22Rv1 (cell line): ENCODE measurements around the gene ATRNL1.

ENCODE experiments used
- ZFX ChIP-seq: fragments of 450-650 bp; IDR thresholded peaks from 2 replicates; pipeline ENCODE4 v1.6.1; 2017; ENCODE audit warnings: antibody characterized with exemption, borderline replicate concordance
- TF ChIP-seq, protein P1 (sequence below): fragments of 450-650 bp; IDR thresholded peaks from 2 replicates; pipeline ENCODE4 v1.5.1; 2017; ENCODE audit warnings: mild to moderate bottlenecking

DNA sequence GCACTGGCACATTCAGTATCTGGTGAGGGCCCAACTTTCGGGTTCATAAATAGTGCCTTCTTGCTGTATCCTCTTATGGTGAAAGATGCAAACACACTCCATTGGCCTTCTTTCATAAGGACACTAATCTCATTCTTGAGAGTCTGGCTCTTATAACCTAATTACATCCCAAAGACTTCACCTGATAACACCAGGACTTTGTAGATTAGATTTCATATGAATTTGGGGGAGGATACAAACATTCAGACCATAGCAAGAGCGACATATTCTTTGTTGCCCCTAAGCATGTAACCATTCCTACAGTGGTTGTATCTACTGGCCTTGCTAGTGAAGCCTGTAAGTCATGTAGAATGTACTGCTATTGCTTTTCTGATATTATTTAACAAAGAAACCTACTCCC, 654.6 kb downstream of the ATRNL1 start:
- TF ChIP-seq, protein P1, sequence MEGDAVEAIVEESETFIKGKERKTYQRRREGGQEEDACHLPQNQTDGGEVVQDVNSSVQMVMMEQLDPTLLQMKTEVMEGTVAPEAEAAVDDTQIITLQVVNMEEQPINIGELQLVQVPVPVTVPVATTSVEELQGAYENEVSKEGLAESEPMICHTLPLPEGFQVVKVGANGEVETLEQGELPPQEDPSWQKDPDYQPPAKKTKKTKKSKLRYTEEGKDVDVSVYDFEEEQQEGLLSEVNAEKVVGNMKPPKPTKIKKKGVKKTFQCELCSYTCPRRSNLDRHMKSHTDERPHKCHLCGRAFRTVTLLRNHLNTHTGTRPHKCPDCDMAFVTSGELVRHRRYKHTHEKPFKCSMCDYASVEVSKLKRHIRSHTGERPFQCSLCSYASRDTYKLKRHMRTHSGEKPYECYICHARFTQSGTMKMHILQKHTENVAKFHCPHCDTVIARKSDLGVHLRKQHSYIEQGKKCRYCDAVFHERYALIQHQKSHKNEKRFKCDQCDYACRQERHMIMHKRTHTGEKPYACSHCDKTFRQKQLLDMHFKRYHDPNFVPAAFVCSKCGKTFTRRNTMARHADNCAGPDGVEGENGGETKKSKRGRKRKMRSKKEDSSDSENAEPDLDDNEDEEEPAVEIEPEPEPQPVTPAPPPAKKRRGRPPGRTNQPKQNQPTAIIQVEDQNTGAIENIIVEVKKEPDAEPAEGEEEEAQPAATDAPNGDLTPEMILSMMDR = no peak
- TF ChIP-seq ZFX = no peak
